Heart left ventricle (tissue), 16 donors: ENCODE results near the gene HIBADH. TPM values are rescaled to one million over a fixed set of nuclear protein-coding genes. Genes with fewer than 3 reads are reported as not detected.
A peak's percentile ranks its signal among the peaks of the same experiment; 100 is the strongest.

Source experiments
- ATAC-seq, 4 donors: fragments of 200-7000 bp; cut with Tn5 transposase; one replicate each; pipeline ENCODE4 v1.9.1; 2020 to 2022; ENCODE audit warnings: moderate library complexity in 4 of 4, mild to moderate bottlenecking in 3 of 4, moderate number of reproducible peaks in 1 of 4
- DNase-seq, 5 donors: peaks; one replicate each; pipeline ENCODE4 v3.0.0-alpha.2; 2020
- H3K27ac ChIP-seq, 12 donors: fragments of 200-600 bp; sonication (generic) in 4 of 12; one replicate each; pipeline versions ENCODE4 v1.5.0 to v1.8.0; 2016 to 2022; ENCODE audit warnings: mild to moderate bottlenecking in 2 of 12
- H3K27me3 ChIP-seq, 9 donors: fragments of 200-600 bp; sonication (generic) in 2 of 9; one replicate each; pipeline versions ENCODE4 v1.5.1 to v1.8.0; 2016 to 2022; ENCODE audit warnings: mild to moderate bottlenecking in 3 of 9
- H3K36me3 ChIP-seq, 9 donors: fragments of 200-600 bp; sonication (generic) in 2 of 9; one replicate each; pipeline versions ENCODE4 v1.5.0 to v1.8.0; 2018 to 2022; ENCODE audit warnings: mild to moderate bottlenecking in 2 of 9
- H3K4me1 ChIP-seq, 12 donors: fragments of 200-600 bp; sonication (generic) in 4 of 12; one replicate each; pipeline versions ENCODE4 v1.5.0 to v1.8.0; 2016 to 2022; ENCODE audit warnings: mild to moderate bottlenecking in 3 of 12
- H3K4me3 ChIP-seq, 12 donors: fragments of 200-600 bp; sonication (generic) in 4 of 12; one replicate each; pipeline versions ENCODE4 v1.5.0 to v1.8.0; 2017 to 2022; ENCODE audit warnings: mild to moderate bottlenecking in 9 of 12, moderate library complexity in 4 of 12
- H3K9me3 ChIP-seq, 12 donors: fragments of 200-600 bp; sonication (generic) in 4 of 12; one replicate each; pipeline versions ENCODE4 v1.5.0 to v1.8.0; 2016 to 2022; ENCODE audit warnings: mild to moderate bottlenecking in 1 of 12
- POLR2A ChIP-seq, 2 donors: fragments of 450-650 bp; IDR thresholded peaks; one replicate each; pipeline ENCODE4 v1.6.1; 2017; ENCODE audit warnings: antibody characterized with exemption in 2 of 2, mild to moderate bottlenecking in 2 of 2, moderate library complexity in 2 of 2
- WGBS, 4 donors: extraction: QIAGEN DNeasy Blood & Tissue Kit in 2 of 4; methylation state at CpG; one replicate each; pipeline versions ENCODE4 v1.1.5 to v1.1.7; 2013 to 2018; 5-methylcytosine and 5-hydroxymethylcytosine counted together
- intact Hi-C, 10 donors: fragments of 100-400 bp; cut with DNase I; formaldehyde crosslinking; loops; one replicate each; pipeline versions ENCODE4 v1.11.1 to v1.14.2; 2022
- polyA plus RNA-seq, 2 donors: library from polyadenylated mRNA; stranded (reverse); fragments of 200-250 nt; gene quantifications; one replicate each; pipeline ENCODE4 v1.2.3, GENCODE V29; 2013
- total RNA-seq, 9 donors: library from RNA; depleted of rRNA in 2 of 9; stranded (reverse); fragments of >200 nt in 2 of 9; fragmentation: NEBNext Ultra II Directional in 3 of 9; extraction: Animal tissue kit (Norgen Biotek cat#: 25700) in 3 of 9; gene quantifications; one replicate each; pipeline versions ENCODE4 v1.1.0 to v1.2.4, GENCODE V29; 2016 to 2023
- TF ChIP-seq, protein P1 (sequence below), 12 donors: fragments of 200-600 bp; sonication (generic) in 4 of 12; IDR thresholded peaks; one replicate each; pipeline versions ENCODE4 v1.5.0 to v1.8.0; 2018 to 2022; ENCODE audit warnings: antibody characterized with exemption in 12 of 12, mild to moderate bottlenecking in 5 of 12
- donor health status: ischemic (EF 13 %, LVEDD 7.1; RV severe dilation, severe dysfunction).
- donor health status: healthy with polysubstance abuse.
- donor health status: DM: no; HTN: yes; CAD: no.
- donor health status: DM: no; HTN: no; CAD: no.
- donor health status: ischemic (EF 25% LVEDD 6.9; RV normal size, moderate dysfunction).
- donor health status: ischemic (EF 25% LVEDD 5.7; RV mildly dilated, moderate dysfunction).
- donor health status: healthy.
- donor health status: DM: yes; HTN: yes; CAD: no.
- donor health status: ischemic (EF 35%, LVEDD 5.7; RV mildly dilated, moderate dysfunction).
- donor health status: nonischemic (EF 11% LVEDD 7.7; RV severe dilation, severe dysfunction).
- donor health status: DM: yes; HTN: yes; CAD: no.
- donor health status: PGD.
- donor health status: ischemic (EF 29% LVEDD 5.4; RV normal size, mild dysfunction).
- donor health status: nonischemic (EF 23%, LVEDD 6.1; RV moderate dilation, normal function).

The HIBADH gene
- total and polyA plus RNA-seq, 11 donors = 34.4 to 107 (median 69.3) TPM

DNA sequence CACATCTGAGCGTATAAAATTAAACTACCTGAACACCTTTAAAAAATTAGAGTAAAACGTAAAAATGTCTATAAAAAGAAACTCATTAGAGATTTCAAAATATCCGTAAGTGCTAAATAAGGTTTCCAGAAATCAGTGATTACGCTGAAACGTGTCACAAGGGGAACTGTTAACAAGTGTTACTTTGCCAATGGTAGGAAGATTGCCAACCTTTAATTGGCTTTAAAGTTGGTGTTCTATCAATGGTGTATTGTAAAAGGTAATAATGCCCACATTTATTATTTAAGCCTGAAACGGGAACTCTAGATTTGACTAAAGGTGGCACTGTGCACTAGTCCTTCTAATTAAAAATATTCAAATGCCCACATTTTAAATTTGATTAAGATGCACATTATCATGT is 37.8 kb upstream of the HIBADH start:
- no peaks in the 10 kb centered on the region for H3K27me3 ChIP-seq
- no peak for DNase-seq
- 68 to 76% (median 74%) methylated on average over 6 of the region's 6 CpGs for WGBS, 4 donors
- H3K9me3 ChIP-seq = no peaks in the 10 kb centered on the region
- peaks cover 0 to 7% (median 0%) of the 10 kb centered on the region in 12 donors for H3K4me1 ChIP-seq
- H3K36me3 ChIP-seq = no peaks in the 10 kb centered on the region
- intact Hi-C loops = no loop called here
- ATAC-seq = no peak
- H3K27ac ChIP-seq = no peak overlapping the region
- no peak for TF ChIP-seq POLR2A (IDR thresholded peaks at IDR 0.05)
- TF ChIP-seq, protein P1, sequence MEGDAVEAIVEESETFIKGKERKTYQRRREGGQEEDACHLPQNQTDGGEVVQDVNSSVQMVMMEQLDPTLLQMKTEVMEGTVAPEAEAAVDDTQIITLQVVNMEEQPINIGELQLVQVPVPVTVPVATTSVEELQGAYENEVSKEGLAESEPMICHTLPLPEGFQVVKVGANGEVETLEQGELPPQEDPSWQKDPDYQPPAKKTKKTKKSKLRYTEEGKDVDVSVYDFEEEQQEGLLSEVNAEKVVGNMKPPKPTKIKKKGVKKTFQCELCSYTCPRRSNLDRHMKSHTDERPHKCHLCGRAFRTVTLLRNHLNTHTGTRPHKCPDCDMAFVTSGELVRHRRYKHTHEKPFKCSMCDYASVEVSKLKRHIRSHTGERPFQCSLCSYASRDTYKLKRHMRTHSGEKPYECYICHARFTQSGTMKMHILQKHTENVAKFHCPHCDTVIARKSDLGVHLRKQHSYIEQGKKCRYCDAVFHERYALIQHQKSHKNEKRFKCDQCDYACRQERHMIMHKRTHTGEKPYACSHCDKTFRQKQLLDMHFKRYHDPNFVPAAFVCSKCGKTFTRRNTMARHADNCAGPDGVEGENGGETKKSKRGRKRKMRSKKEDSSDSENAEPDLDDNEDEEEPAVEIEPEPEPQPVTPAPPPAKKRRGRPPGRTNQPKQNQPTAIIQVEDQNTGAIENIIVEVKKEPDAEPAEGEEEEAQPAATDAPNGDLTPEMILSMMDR (IDR thresholded peaks at IDR 0.05) = no peak
- H3K4me3 ChIP-seq = no peak overlapping the region

DNA sequence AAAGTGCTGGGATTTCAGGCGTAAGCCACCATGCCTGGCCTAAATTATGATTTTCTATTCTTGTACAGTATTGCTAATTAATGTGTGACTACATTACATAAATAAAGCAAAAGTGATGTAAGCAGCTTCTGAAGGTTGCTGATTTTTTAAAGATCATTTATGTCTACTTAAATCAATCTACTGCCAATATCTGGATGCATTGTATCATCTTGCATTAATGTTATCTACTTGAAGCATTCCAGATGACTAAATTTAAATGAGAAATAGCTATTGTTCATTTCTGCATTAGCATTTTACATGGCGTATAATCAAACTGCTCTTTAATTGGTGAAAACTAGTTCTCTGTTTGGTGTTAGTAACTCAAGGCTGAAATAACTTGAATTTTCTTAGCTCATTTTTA is 37.1 kb upstream of the HIBADH start:
- no peak for ATAC-seq
- H3K27me3 ChIP-seq = no peaks in the 10 kb centered on the region
- no peaks in the 10 kb centered on the region for H3K36me3 ChIP-seq
- no peak overlapping the region for H3K4me3 ChIP-seq
- DNase-seq = no peak
- H3K9me3 ChIP-seq = no peaks in the 10 kb centered on the region
- no peak for TF ChIP-seq POLR2A (IDR thresholded peaks at IDR 0.05)
- TF ChIP-seq, protein P1 (IDR thresholded peaks at IDR 0.05) = no peak
- 88 to 97% (median 90%) methylated on average over 2 of the region's 2 CpGs for WGBS, 4 donors
- H3K27ac ChIP-seq = no peak overlapping the region
- peaks cover 0 to 7% (median 0%) of the 10 kb centered on the region in 12 donors for H3K4me1 ChIP-seq
- intact Hi-C loops = no loop called here

- WGBS, 4 donors = 77 to 84% (median 81%) methylated on average over 3 of the region's 3 CpGs
- intact Hi-C loops = no loop called here
- DNase-seq = peak in 2 of 5 donors; percentile 10 to 34
- TF ChIP-seq, protein P1 (IDR thresholded peaks at IDR 0.05) = no peak
- no peak for TF ChIP-seq POLR2A (IDR thresholded peaks at IDR 0.05)
- no peaks in the 10 kb centered on the region for H3K9me3 ChIP-seq
- peak overlapping the region in 1 of 12 donors; percentile 77 for H3K27ac ChIP-seq
- no peak overlapping the region for H3K4me3 ChIP-seq
- peak in 3 of 4 donors; percentile 47 to 66 (median 51) for ATAC-seq
- H3K4me1 ChIP-seq = peaks cover 0 to 18% (median 0%) of the 10 kb centered on the region in 12 donors
- H3K36me3 ChIP-seq = no peaks in the 10 kb centered on the region
- no peaks in the 10 kb centered on the region for H3K27me3 ChIP-seq
These were observed 35.3 kb upstream of the HIBADH start for GRCh38 chr7:27697861-27698430.

DNA sequence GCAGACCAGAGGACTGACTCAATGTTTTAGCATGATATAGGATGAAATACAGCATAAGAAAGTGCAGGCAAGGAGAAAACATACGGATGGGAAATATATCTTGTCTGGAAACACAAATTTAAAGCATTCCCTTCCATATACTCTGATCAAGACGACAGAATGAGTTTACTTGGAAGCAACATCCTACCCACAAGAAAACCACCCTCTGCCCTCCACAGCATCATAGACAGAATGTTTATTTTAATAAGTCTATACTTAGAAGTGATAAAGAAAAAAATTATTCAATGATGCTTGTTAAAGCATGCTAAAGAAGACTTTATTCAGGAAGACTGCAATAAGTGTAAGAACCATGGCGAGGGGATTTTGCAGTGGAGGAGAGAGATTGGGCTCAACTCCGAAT is 32.4 kb upstream of the HIBADH start:
- no peaks in the 10 kb centered on the region for H3K9me3 ChIP-seq
- peaks cover 0 to 18% (median 0%) of the 10 kb centered on the region in 12 donors for H3K4me1 ChIP-seq
- no peak overlapping the region for H3K27ac ChIP-seq
- H3K4me3 ChIP-seq = no peak overlapping the region
- H3K36me3 ChIP-seq = no peaks in the 10 kb centered on the region
- WGBS, 4 donors = 88 to 92% (median 89%) methylated on average over 4 of the region's 4 CpGs
- DNase-seq (no peak), ATAC-seq (no peak)
- intact Hi-C loops = no loop called here
- TF ChIP-seq, protein P1 (IDR thresholded peaks at IDR 0.05) = no peak
- TF ChIP-seq POLR2A (IDR thresholded peaks at IDR 0.05) = no peak
- H3K27me3 ChIP-seq = no peaks in the 10 kb centered on the region
